Testis (tissue), 2 donors: Measurements from ENCODE around the gene PDK2.

Experiments used
- POLR2A ChIP-seq: fragments of 450-650 bp; IDR thresholded peaks from one replicate; pipeline ENCODE4 v1.6.1; 2017; ENCODE audit warnings: antibody characterized with exemption, mild to moderate bottlenecking, moderate library complexity
- TF ChIP-seq, protein P1 (sequence below), 3 experiments: fragments of 450-650 bp in 2 of 3; fragments of 200-600 bp in 1 of 3; sonication (generic) in 1 of 3; IDR thresholded peaks; one replicate each; pipeline ENCODE4 v1.5.1; 2016 to 2019; ENCODE audit warnings: antibody characterized with exemption in 3 of 3, mild to moderate bottlenecking in 2 of 3, moderate library complexity in 1 of 3

DNA sequence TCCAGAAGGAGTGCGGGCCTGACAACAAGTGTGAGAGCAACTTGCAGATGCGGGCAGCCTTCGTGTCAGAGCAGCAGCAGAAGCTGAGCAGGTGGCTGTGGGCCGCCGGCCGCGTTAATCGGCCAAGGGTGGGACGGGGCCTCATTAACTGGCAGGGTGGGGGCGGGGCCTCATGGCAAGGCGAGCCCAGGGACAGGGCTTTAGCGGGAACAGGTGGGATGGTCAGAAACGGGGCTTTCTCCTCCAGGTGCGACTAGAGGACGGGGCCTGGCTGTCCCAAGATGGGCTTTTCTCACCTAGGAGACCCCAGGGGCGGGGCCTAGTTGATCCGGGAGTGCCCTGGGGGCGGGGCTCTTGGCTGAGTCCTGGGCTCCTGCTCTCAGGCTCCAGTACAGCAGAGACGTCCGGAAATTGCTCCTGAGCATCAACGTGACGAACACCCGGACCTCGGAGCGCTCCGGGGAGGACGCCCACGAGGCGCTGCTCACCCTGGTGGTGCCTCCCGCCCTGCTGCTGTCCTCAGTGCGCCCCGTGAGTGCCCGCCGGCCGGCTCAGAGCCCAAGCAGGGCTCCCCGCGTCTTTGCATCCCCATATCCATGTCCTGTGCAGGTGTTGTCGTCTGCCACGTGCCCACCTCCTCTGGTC is 18.4 kb upstream of the PDK2 start:
- TF ChIP-seq POLR2A: no peak
- TF ChIP-seq, protein P1, sequence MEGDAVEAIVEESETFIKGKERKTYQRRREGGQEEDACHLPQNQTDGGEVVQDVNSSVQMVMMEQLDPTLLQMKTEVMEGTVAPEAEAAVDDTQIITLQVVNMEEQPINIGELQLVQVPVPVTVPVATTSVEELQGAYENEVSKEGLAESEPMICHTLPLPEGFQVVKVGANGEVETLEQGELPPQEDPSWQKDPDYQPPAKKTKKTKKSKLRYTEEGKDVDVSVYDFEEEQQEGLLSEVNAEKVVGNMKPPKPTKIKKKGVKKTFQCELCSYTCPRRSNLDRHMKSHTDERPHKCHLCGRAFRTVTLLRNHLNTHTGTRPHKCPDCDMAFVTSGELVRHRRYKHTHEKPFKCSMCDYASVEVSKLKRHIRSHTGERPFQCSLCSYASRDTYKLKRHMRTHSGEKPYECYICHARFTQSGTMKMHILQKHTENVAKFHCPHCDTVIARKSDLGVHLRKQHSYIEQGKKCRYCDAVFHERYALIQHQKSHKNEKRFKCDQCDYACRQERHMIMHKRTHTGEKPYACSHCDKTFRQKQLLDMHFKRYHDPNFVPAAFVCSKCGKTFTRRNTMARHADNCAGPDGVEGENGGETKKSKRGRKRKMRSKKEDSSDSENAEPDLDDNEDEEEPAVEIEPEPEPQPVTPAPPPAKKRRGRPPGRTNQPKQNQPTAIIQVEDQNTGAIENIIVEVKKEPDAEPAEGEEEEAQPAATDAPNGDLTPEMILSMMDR (IDR thresholded peaks at IDR 0.05): no peak
